ENCODE results near the gene NUDT16L1.

Gene NUDT16L1

GRCh38 chr16:4693296-4693955, at the start of gene NUDT16L1:
NUDT16L1 (plus strand) TSS chr16:4693562; CDS start chr16:4693727, 165 bp downstream.
- peak; percentile 95 for DNase-seq

- no peak for DNase-seq
These were observed 46.4 kb upstream of the NUDT16L1 start for GRCh38 chr16:4646773-4647643.

GRCh38 chr16:4647644-4647980, 45.8 kb upstream of the NUDT16L1 start:
- DNase-seq: no peak

GRCh38 chr16:4648917-4649316, 44.4 kb upstream of the NUDT16L1 start:
- DNase-seq: no peak

GRCh38 chr16:4649744-4650442, 43.5 kb upstream of the NUDT16L1 start:
- peak; percentile 18 for DNase-seq

- peak; percentile 92 for DNase-seq
These were observed 42.8 kb upstream of the NUDT16L1 start for GRCh38 chr16:4650443-4651074.

- DNase-seq: no peak
These were observed 41.5 kb upstream of the NUDT16L1 start for GRCh38 chr16:4651827-4652226.

- DNase-seq: no peak
These were observed 40.8 kb upstream of the NUDT16L1 start for GRCh38 chr16:4652561-4652960.

- DNase-seq: no peak
These were observed 39.1 kb upstream of the NUDT16L1 start for GRCh38 chr16:4654011-4654963.

- no peak for DNase-seq
These were observed 38.3 kb upstream of the NUDT16L1 start for GRCh38 chr16:4654964-4655590.

GRCh38 chr16:4655801-4656200, 37.6 kb upstream of the NUDT16L1 start:
- DNase-seq: no peak

GRCh38 chr16:4656221-4656620, 37.1 kb upstream of the NUDT16L1 start:
- no peak for DNase-seq

- no peak for DNase-seq
These were observed 36.4 kb upstream of the NUDT16L1 start for GRCh38 chr16:4656695-4657686.

- no peak for DNase-seq
These were observed 33.7 kb upstream of the NUDT16L1 start for GRCh38 chr16:4659363-4660353.

GRCh38 chr16:4660454-4661007, 32.8 kb upstream of the NUDT16L1 start:
- no peak for DNase-seq

GRCh38 chr16:4661661-4662060, 31.7 kb upstream of the NUDT16L1 start:
- no peak for DNase-seq

- no peak for DNase-seq
These were observed 29.9 kb upstream of the NUDT16L1 start for GRCh38 chr16:4663465-4663776.

GRCh38 chr16:4663777-4664465, 29.4 kb upstream of the NUDT16L1 start:
- DNase-seq: peak; percentile 49

Data from hematopoietic multipotent progenitor cell treated with erythropoietin and hydrocortisone succinate and interleukin-3 and kit ligand, for 8 days (in vitro differentiated cells).